WI38 (cell line): Measurements from ENCODE around the gene LPP.

Experiments
- H3K4me3 ChIP-seq: 2 replicates; pipeline ENCODE4 v1.5.1; 2011; ENCODE audit warnings: low read depth, mild to moderate bottlenecking, control low read depth, low read length
- CTCF ChIP-seq: IDR thresholded peaks from 2 replicates; pipeline ENCODE4 v1.5.1; 2012; ENCODE audit warnings: low read depth, mild to moderate bottlenecking, control low read depth, low read length

LPP gene

GRCh38 chr3:188154014-188154808 is at the start of gene LPP:
LPP (plus strand) TSS chr3:188154157; CDS start chr3:188406121, 251,964 bp downstream.
- H3K4me3 ChIP-seq: peak within 1 kb of the TSS; percentile 86
- TF ChIP-seq CTCF: no peak

- TF ChIP-seq CTCF: no peak
- H3K4me3 ChIP-seq: no peak overlapping the region
These were observed 48.0 kb upstream of the LPP start for GRCh38 chr3:188106006-188106405.

- H3K4me3 ChIP-seq: no peak overlapping the region
- TF ChIP-seq CTCF: no peak
These were observed 47.5 kb upstream of the LPP start for GRCh38 chr3:188106454-188106853.

GRCh38 chr3:188106887-188107830 is 46.8 kb upstream of the LPP start:
- no peak for TF ChIP-seq CTCF
- no peak overlapping the region for H3K4me3 ChIP-seq

GRCh38 chr3:188108703-188109412 is 45.1 kb upstream of the LPP start:
- no peak overlapping the region for H3K4me3 ChIP-seq
- TF ChIP-seq CTCF: no peak

GRCh38 chr3:188111002-188111584 is 42.9 kb upstream of the LPP start:
- no peak overlapping the region for H3K4me3 ChIP-seq
- TF ChIP-seq CTCF: no peak
